Left forelimb (tissue), 1 donor: ENCODE measurements around the gene MYB.
"Not testable (repeated sequence)": the region's sequence is repeated elsewhere in the genome, so short reads cannot be mapped to it uniquely, and the experiment has no call there.

Experiments
- DNase-seq: peaks from one replicate; pipeline ENCODE4 v3.0.0-alpha.2; 2018; ENCODE audit warnings: low spot score

The MYB gene

GRCh38 chr6:135180542-135181332 lies at the start of gene MYB:
MYB (plus strand) TSS chr6:135181308; CDS start chr6:135181514, 206 bp downstream.
- DNase-seq, result peak; percentile 69

GRCh38 chr6:135132776-135133175 lies 48.3 kb upstream of the MYB start:
- DNase-seq, result no peak

GRCh38 chr6:135135835-135136234 lies 45.3 kb upstream of the MYB start:
- DNase-seq, result no peak

GRCh38 chr6:135137826-135138225 lies 43.3 kb upstream of the MYB start:
- no peak for DNase-seq

- no peak for DNase-seq
Observed at GRCh38 chr6:135141182-135141581, 39.9 kb upstream of the MYB start.

- DNase-seq, result no peak
Observed at GRCh38 chr6:135141728-135142127, 39.4 kb upstream of the MYB start.

- not testable (repeated sequence) for DNase-seq
Observed at GRCh38 chr6:135142232-135142631, 38.9 kb upstream of the MYB start.

GRCh38 chr6:135144673-135145062 lies 36.4 kb upstream of the MYB start:
- DNase-seq, result no peak

- no peak for DNase-seq
Observed at GRCh38 chr6:135145063-135145800, 35.9 kb upstream of the MYB start.

GRCh38 chr6:135146162-135146934 lies 34.8 kb upstream of the MYB start:
- DNase-seq, result no peak

- no peak for DNase-seq
Observed at GRCh38 chr6:135147637-135148592, 33.2 kb upstream of the MYB start.

GRCh38 chr6:135148889-135149288 lies 32.2 kb upstream of the MYB start:
- no peak for DNase-seq

GRCh38 chr6:135149376-135149775 lies 31.7 kb upstream of the MYB start:
- no peak for DNase-seq

GRCh38 chr6:135150481-135150880 lies 30.6 kb upstream of the MYB start:
- DNase-seq, result not testable (repeated sequence)

GRCh38 chr6:135154125-135154524 lies 27.0 kb upstream of the MYB start:
- DNase-seq, result not testable (repeated sequence)

- no peak for DNase-seq
Observed at GRCh38 chr6:135158397-135158796, 22.7 kb upstream of the MYB start.

GRCh38 chr6:135159531-135159930 lies 21.6 kb upstream of the MYB start:
- DNase-seq, result no peak

- no peak for DNase-seq
Observed at GRCh38 chr6:135161411-135162395, 19.4 kb upstream of the MYB start.

- DNase-seq, result no peak
Observed at GRCh38 chr6:135162678-135163439, 18.2 kb upstream of the MYB start.

GRCh38 chr6:135163440-135163738 lies 17.7 kb upstream of the MYB start:
- no peak for DNase-seq
